Measurements from ENCODE around the gene SRBD1. TPM values are rescaled to one million over a fixed set of nuclear protein-coding genes. Genes with fewer than 3 reads are reported as not detected.
"Not testable (repeated sequence)": the region's sequence is repeated elsewhere in the genome, so short reads cannot be mapped to it uniquely, and the experiment has no call there.

Gene SRBD1
- total RNA-seq, 1 donor from 2014 or later = 17.6 TPM

GRCh38 chr2:45426025-45426424 is 185.0 kb downstream of the SRBD1 start:
- not testable (repeated sequence) for DNase-seq (ENCODE audit: low read depth in 2 of 2)

GRCh38 chr2:45422921-45423320 is 188.1 kb downstream of the SRBD1 start:
- DNase-seq (ENCODE audit: low read depth in 2 of 2) = no peak

- no peak for DNase-seq (ENCODE audit: low read depth in 2 of 2)
Observed at GRCh38 chr2:45418532-45418931, 192.5 kb downstream of the SRBD1 start.

- no peak for DNase-seq (ENCODE audit: low read depth in 2 of 2)
Observed at GRCh38 chr2:45415534-45416123, 195.4 kb downstream of the SRBD1 start.

GRCh38 chr2:45412754-45413379 is 198.2 kb downstream of the SRBD1 start:
- DNase-seq (ENCODE audit: low read depth in 2 of 2) = no peak

- DNase-seq (ENCODE audit: low read depth in 2 of 2) = no peak
Observed at GRCh38 chr2:45409677-45410076, 201.4 kb downstream of the SRBD1 start.

GRCh38 chr2:45406621-45407020 is 204.4 kb downstream of the SRBD1 start:
- DNase-seq (ENCODE audit: low read depth in 2 of 2) = no peak

- DNase-seq (ENCODE audit: low read depth in 2 of 2) = no peak
Observed at GRCh38 chr2:45404807-45405297, 206.2 kb downstream of the SRBD1 start.

- no peak for DNase-seq (ENCODE audit: low read depth in 2 of 2)
Observed at GRCh38 chr2:45403036-45403435, 208.0 kb downstream of the SRBD1 start.

- DNase-seq (ENCODE audit: low read depth in 2 of 2) = no peak
Observed at GRCh38 chr2:45401431-45401922, 209.6 kb downstream of the SRBD1 start.

GRCh38 chr2:45399040-45399784 is 211.9 kb downstream of the SRBD1 start:
- DNase-seq (ENCODE audit: low read depth in 2 of 2) = no peak

- no peak for DNase-seq (ENCODE audit: low read depth in 2 of 2)
Observed at GRCh38 chr2:45397292-45397691, 213.8 kb downstream of the SRBD1 start.

GRCh38 chr2:45396671-45397070 is 214.4 kb downstream of the SRBD1 start:
- no peak for DNase-seq (ENCODE audit: low read depth in 2 of 2)

GRCh38 chr2:45394842-45395241 is 216.2 kb downstream of the SRBD1 start:
- no peak for DNase-seq (ENCODE audit: low read depth in 2 of 2)

- peak in 1 of 2 donors; percentile 24 for DNase-seq (ENCODE audit: low read depth in 2 of 2)
Observed at GRCh38 chr2:45394216-45394615, 216.9 kb downstream of the SRBD1 start.

- DNase-seq (ENCODE audit: low read depth in 2 of 2) = no peak
Observed at GRCh38 chr2:45391866-45392265, 219.2 kb downstream of the SRBD1 start.

GRCh38 chr2:45390861-45391260 is 220.2 kb downstream of the SRBD1 start:
- DNase-seq (ENCODE audit: low read depth in 2 of 2) = no peak

- peak in 1 of 2 donors; percentile 69 for DNase-seq (ENCODE audit: low read depth in 2 of 2)
Observed at GRCh38 chr2:45390441-45390840, 220.6 kb downstream of the SRBD1 start.

- DNase-seq (ENCODE audit: low read depth in 2 of 2) = no peak
Observed at GRCh38 chr2:45388541-45389100, 222.4 kb downstream of the SRBD1 start.

- DNase-seq (ENCODE audit: low read depth in 2 of 2) = peak in 1 of 2 donors; percentile 75
Observed at GRCh38 chr2:45382744-45383143, 228.3 kb downstream of the SRBD1 start.

GRCh38 chr2:45380131-45380836 is 230.8 kb downstream of the SRBD1 start:
- DNase-seq (ENCODE audit: low read depth in 2 of 2) = peak in 1 of 2 donors; percentile 52

Measured in dermis microvascular lymphatic vessel endothelial cell (primary cell).